Sigmoid colon (tissue), 4 donors: ENCODE measurements around the gene RTP1.

Source experiments
- POLR2A ChIP-seq, 2 donors: fragments of 450-650 bp; IDR thresholded peaks; one replicate each; pipeline ENCODE4 v1.6.1; 2016; ENCODE audit warnings: antibody characterized with exemption in 2 of 2, mild to moderate bottlenecking in 2 of 2, moderate library complexity in 2 of 2
- POLR2AphosphoS5 ChIP-seq, 4 donors: sonication (generic); formaldehyde crosslinking; IDR thresholded peaks; one replicate each; pipeline ENCODE4 v1.6.1; 2017; ENCODE audit warnings: antibody characterized with exemption in 4 of 4
- TF ChIP-seq, protein P1 (sequence below), 4 experiments: fragments of 450-650 bp in 3 of 4; fragments of 200-600 bp in 1 of 4; IDR thresholded peaks; one replicate each; pipeline ENCODE4 v1.5.1; 2016 to 2019; ENCODE audit warnings: antibody characterized with exemption in 4 of 4, mild to moderate bottlenecking in 3 of 4, moderate library complexity in 2 of 4

DNA sequence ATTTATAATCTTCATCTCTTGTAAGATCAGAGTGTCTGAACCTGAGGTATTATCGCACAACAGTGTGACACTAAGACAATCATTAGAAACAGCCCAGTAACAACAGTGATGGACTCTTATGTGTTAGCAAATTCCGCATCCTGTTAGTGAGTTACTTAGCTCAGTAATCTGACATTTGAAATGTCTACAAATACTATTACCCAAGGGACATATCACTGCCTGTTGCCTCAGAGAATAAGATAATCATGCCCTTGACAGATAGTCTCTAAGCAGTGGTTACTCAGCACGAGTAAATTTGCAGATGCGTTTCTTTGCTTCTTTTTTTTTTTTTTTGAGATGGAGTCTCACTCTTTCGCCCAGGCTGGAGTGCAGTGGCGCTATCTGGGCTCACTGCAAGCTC is 13.4 kb upstream of the RTP1 start:
- TF ChIP-seq, protein P1, sequence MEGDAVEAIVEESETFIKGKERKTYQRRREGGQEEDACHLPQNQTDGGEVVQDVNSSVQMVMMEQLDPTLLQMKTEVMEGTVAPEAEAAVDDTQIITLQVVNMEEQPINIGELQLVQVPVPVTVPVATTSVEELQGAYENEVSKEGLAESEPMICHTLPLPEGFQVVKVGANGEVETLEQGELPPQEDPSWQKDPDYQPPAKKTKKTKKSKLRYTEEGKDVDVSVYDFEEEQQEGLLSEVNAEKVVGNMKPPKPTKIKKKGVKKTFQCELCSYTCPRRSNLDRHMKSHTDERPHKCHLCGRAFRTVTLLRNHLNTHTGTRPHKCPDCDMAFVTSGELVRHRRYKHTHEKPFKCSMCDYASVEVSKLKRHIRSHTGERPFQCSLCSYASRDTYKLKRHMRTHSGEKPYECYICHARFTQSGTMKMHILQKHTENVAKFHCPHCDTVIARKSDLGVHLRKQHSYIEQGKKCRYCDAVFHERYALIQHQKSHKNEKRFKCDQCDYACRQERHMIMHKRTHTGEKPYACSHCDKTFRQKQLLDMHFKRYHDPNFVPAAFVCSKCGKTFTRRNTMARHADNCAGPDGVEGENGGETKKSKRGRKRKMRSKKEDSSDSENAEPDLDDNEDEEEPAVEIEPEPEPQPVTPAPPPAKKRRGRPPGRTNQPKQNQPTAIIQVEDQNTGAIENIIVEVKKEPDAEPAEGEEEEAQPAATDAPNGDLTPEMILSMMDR (IDR thresholded peaks at IDR 0.05): no peak
- no peak for TF ChIP-seq POLR2A (IDR thresholded peaks at IDR 0.05)
- no peak for TF ChIP-seq POLR2AphosphoS5 (IDR thresholded peaks at IDR 0.05)
